ENCODE measurements around the gene COPZ2. TPM values are rescaled to one million over a fixed set of nuclear protein-coding genes. Genes with fewer than 3 reads are reported as not detected.
"Not testable (repeated sequence)": the region's sequence is repeated elsewhere in the genome, so short reads cannot be mapped to it uniquely, and the experiment has no call there.

COPZ2 gene
- polyA plus RNA-seq, 3 donors, result 4.2 to 12.2 (median 6.9) TPM

- intact Hi-C loops (cut with micrococcal nuclease), result loop anchor here (1.0 to 5.0 kb wide), 3 partner anchors 49 to 92 kb away; no protein-coding TSS in a partner anchor
- Histone ChIP-seq H4K20me1 (ENCODE audit: insufficient read depth, low read length) (peaks cover 9% of the 10 kb centered on the region), H3K4me3 (replicated peaks in 1 of 3; ENCODE audit: low read depth in 2 of 3, low read length in 3 of 3) (no peak overlapping the region), H3K27ac (ENCODE audit: low read depth in 1 of 2, low read length in 2 of 2) (no peak overlapping the region), H3K9ac (ENCODE audit: insufficient read depth, low read length, poor library complexity, severe bottlenecking) (no peak overlapping the region), H3K36me3 (replicated peaks in 1 of 2; ENCODE audit: control insufficient read depth in 1 of 2, insufficient read depth in 2 of 2, low read length in 2 of 2) (peaks cover 37 to 72% of the 10 kb centered on the region in 2 donors), H3K4me2 (replicated peaks; ENCODE audit: extremely low read depth, low read length, poor library complexity, severe bottlenecking) (no peak overlapping the region), H3K4me1 (ENCODE audit: control insufficient read depth in 1 of 2, insufficient read depth in 2 of 2, low read length in 2 of 2) (no peaks in the 10 kb centered on the region), H3K79me2 (ENCODE audit: insufficient read depth, low read length) (peaks cover 4% of the 10 kb centered on the region), H3K27me3 (ENCODE audit: control insufficient read depth in 2 of 2, insufficient read depth in 2 of 2, low read length in 2 of 2) (no peaks in the 10 kb centered on the region), H3K9me3 (replicated peaks in 1 of 2; ENCODE audit: control insufficient read depth in 1 of 2, insufficient read depth in 1 of 2, low read length in 2 of 2) (no peaks in the 10 kb centered on the region), H2AFZ (ENCODE audit: insufficient read depth, low read depth, low read length, poor library complexity, severe bottlenecking) (no peak overlapping the region)
- Mint-ChIP-seq H3K9me3 (no peaks in the 10 kb centered on the region), H3K36me3 (peaks cover 41 to 60% of the 10 kb centered on the region in 2 donors), H3K4me1 (peaks cover 1% of the 10 kb centered on the region), H3K27ac (peak overlapping the region in 1 of 7 donors; percentile 46), H3K27me3 (ENCODE audit: low read depth in 3 of 3) (no peaks in the 10 kb centered on the region), H3K4me3 (no peak overlapping the region)
- WGBS (ENCODE audit: insufficient coverage), result no CpG with 5 or more reads among the region's 7 CpGs
- peak; percentile 54 to 76 (median 66) for DNase-seq
- TF ChIP-seq CTCF (IDR thresholded peaks at IDR 0.05), result peak; percentile 88
Measured at GRCh38 chr17:48074322-48075081, 36.9 kb upstream of the COPZ2 start.

DNA sequence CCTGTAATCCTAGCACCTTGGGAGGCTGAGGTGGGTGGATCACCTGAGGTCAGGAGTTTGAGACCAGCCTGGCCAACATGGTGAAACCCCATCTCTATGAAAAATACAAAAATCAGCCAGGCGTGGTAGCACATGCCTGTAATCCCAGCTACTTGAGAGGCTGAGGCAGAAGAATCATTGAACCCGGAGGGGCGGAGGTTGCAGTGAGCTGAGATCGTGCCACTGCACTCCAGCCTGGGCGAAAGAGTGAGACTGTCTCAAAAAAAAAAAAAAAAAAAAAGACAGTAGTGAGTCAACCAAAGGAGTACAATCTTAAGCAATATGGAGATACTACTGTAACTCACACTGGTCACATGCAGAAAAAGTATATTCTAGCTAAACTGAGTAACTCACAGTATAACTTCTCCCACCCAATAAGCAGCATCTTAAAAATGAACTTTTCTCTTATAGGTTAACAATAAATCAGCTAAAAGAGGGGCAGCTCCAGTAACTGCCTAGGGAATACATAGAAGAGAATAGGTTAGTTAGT is 36.0 kb upstream of the COPZ2 start:
- intact Hi-C loops (cut with micrococcal nuclease), result loop anchor here (1.0 to 2.0 kb wide), 2 partner anchors 48 to 49 kb away; no protein-coding TSS in a partner anchor
- peaks cover 41 to 80% of the 10 kb centered on the region in 2 donors for H3K36me3 ChIP-seq (replicated peaks in 1 of 2; ENCODE audit: control insufficient read depth in 1 of 2, insufficient read depth in 2 of 2, low read length in 2 of 2)
- 100% methylated on average over 1 of the region's 5 CpGs for WGBS (ENCODE audit: insufficient coverage)
- H3K4me3 Mint-ChIP-seq; H3K9me3 ChIP-seq (replicated peaks in 1 of 2; ENCODE audit: control insufficient read depth in 1 of 2, insufficient read depth in 1 of 2, low read length in 2 of 2); H4K20me1 ChIP-seq (ENCODE audit: insufficient read depth, low read length); H3K27ac ChIP-seq (ENCODE audit: low read depth in 1 of 2, low read length in 2 of 2); H3K27me3 Mint-ChIP-seq (ENCODE audit: low read depth in 3 of 3); DNase-seq; H3K4me3 ChIP-seq (replicated peaks in 1 of 3; ENCODE audit: low read depth in 2 of 3, low read length in 3 of 3); H3K4me1 ChIP-seq (ENCODE audit: control insufficient read depth in 1 of 2, insufficient read depth in 2 of 2, low read length in 2 of 2); H3K9me3 Mint-ChIP-seq; H3K9ac ChIP-seq (ENCODE audit: insufficient read depth, low read length, poor library complexity, severe bottlenecking); H3K4me2 ChIP-seq (replicated peaks; ENCODE audit: extremely low read depth, low read length, poor library complexity, severe bottlenecking); H3K27me3 ChIP-seq (ENCODE audit: control insufficient read depth in 2 of 2, insufficient read depth in 2 of 2, low read length in 2 of 2); H2AFZ ChIP-seq (ENCODE audit: insufficient read depth, low read depth, low read length, poor library complexity, severe bottlenecking); H3K4me1 Mint-ChIP-seq; H3K79me2 ChIP-seq (ENCODE audit: insufficient read depth, low read length); H3K27ac Mint-ChIP-seq: not testable (repeated sequence)
- H3K36me3 Mint-ChIP-seq, result peaks cover 46 to 68% of the 10 kb centered on the region in 2 donors

DNA sequence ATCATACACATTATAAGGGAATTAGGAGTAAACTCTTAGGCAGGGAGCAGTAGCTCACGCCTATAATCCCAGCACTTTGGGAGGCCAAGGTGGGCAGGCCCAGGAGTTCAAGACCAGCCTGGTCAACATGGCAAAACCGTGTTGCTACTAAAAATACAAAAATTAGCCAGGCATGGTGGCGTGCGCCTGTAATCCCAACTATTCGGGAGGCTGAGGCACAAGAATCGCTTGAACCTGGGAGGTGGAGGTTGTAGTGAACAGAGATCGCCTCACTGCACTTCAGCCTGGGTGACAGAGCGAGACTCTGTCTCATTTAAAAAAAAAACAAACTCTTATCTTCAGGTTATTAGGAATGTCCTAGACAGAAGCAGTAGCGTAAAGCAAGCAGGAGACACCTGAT is 35.2 kb upstream of the COPZ2 start:
- H3K9me3 Mint-ChIP-seq; H3K27me3 Mint-ChIP-seq (ENCODE audit: low read depth in 3 of 3); H3K9me3 ChIP-seq (replicated peaks in 1 of 2; ENCODE audit: control insufficient read depth in 1 of 2, insufficient read depth in 1 of 2, low read length in 2 of 2); H3K4me3 ChIP-seq (replicated peaks in 1 of 3; ENCODE audit: low read depth in 2 of 3, low read length in 3 of 3); H4K20me1 ChIP-seq (ENCODE audit: insufficient read depth, low read length); H3K27ac Mint-ChIP-seq; H3K79me2 ChIP-seq (ENCODE audit: insufficient read depth, low read length); H3K4me1 ChIP-seq (ENCODE audit: control insufficient read depth in 1 of 2, insufficient read depth in 2 of 2, low read length in 2 of 2); H3K4me2 ChIP-seq (replicated peaks; ENCODE audit: extremely low read depth, low read length, poor library complexity, severe bottlenecking); H2AFZ ChIP-seq (ENCODE audit: insufficient read depth, low read depth, low read length, poor library complexity, severe bottlenecking); H3K4me1 Mint-ChIP-seq; intact Hi-C loops (cut with micrococcal nuclease); H3K27me3 ChIP-seq (ENCODE audit: control insufficient read depth in 2 of 2, insufficient read depth in 2 of 2, low read length in 2 of 2); H3K27ac ChIP-seq (ENCODE audit: low read depth in 1 of 2, low read length in 2 of 2); H3K4me3 Mint-ChIP-seq; H3K9ac ChIP-seq (ENCODE audit: insufficient read depth, low read length, poor library complexity, severe bottlenecking); DNase-seq: not testable (repeated sequence)
- peaks cover 53 to 74% of the 10 kb centered on the region in 2 donors for H3K36me3 Mint-ChIP-seq
- 100% methylated on average over 1 of the region's 9 CpGs for WGBS (ENCODE audit: insufficient coverage)
- peaks cover 47 to 88% of the 10 kb centered on the region in 2 donors for H3K36me3 ChIP-seq (replicated peaks in 1 of 2; ENCODE audit: control insufficient read depth in 1 of 2, insufficient read depth in 2 of 2, low read length in 2 of 2)
